Breast epithelium (tissue), 3 donors: ENCODE data around the gene HOTAIR.

Experiments
- CTCF ChIP-seq, 3 donors: fragments of 450-650 bp; IDR thresholded peaks; one replicate each; pipeline ENCODE4 v1.5.1; 2016 to 2017; ENCODE audit warnings: antibody characterized with exemption in 3 of 3, mild to moderate bottlenecking in 3 of 3, moderate library complexity in 3 of 3
- POLR2A ChIP-seq: fragments of 450-650 bp; IDR thresholded peaks from one replicate; pipeline ENCODE4 v1.6.1; 2016; ENCODE audit warnings: antibody characterized with exemption, mild to moderate bottlenecking, moderate library complexity
- POLR2AphosphoS5 ChIP-seq, 3 donors: sonication (generic); formaldehyde crosslinking; IDR thresholded peaks; one replicate each; pipeline ENCODE4 v1.6.1; 2017; ENCODE audit warnings: antibody characterized with exemption in 3 of 3

- TF ChIP-seq CTCF (IDR thresholded peaks at IDR 0.05) (no peak), POLR2AphosphoS5 (IDR thresholded peaks at IDR 0.05) (peak in 2 of 3 donors; percentile 20 to 33), POLR2A (no peak)
Measured at GRCh38 chr12:53938326-53939140, 36.2 kb downstream of the HOTAIR start, which contains the start of gene HOXC13.
